A204.1 (cell line): ENCODE measurements around the gene ASIC4.

ENCODE experiments used
- FAIRE-seq: peaks from 2 replicates; lab custom pipeline; 2012; peaks lifted over from hg19 to GRCh38; lab: Jason Lieb, UNC

Gene ASIC4

DNA sequence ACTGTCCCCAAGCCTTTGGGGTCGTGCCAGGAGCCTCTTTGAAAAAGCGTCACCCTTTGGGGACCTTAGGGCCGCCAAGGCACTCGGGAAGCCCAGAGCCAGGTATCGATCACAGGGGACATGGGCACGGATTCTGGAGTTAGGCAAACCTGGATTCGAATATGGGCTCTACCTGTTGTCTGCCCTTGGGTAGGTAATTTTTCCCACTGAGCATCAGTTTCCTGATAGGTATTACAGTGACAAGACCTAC lies 38.8 kb downstream of the ASIC4 start:
- FAIRE-seq: no peak

DNA sequence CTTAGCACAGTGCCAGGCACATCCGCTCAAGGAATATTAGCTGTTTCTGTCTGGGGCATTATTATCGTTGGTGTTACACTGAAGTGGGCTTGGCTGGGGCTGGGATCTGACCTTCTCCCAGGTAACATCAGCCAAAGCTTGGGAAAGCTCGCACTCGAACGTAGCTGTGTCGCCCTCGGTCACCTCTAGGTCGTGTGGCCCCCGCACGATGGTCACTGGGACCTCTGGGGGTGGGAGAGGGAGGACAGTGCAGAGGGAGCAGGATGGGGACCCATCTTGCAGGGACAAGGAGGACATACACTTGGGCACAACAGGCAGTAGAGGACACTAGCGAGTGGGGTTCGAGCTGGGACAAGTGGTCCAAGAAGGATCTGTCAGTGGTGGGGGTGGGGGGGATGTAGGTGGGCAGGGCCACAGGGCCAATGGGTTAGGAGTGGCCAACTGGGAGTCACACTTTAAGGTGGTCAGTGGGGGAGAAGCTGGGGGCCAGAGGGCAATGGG lies 39.2 kb downstream of the ASIC4 start:
- FAIRE-seq: no peak

DNA sequence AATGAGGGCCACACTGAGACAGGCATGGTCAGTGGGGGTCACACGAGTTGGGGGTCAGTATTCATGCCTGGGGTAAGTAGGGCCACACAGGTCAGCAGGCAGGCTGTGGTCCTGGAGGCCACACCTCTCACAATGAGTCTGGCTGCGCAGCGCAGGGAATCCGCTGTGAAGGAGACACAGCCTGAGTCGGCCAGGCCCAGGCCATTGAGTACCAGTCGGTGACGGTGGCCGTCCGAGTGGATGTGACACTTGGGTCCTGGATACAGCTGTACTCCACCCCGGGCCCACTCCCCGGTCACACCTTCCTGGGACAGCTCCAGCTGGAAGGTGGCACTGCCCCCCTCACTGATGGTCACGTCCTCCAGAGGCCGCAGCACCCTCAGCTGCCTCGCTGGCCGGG lies 40.1 kb downstream of the ASIC4 start:
- no peak for FAIRE-seq

DNA sequence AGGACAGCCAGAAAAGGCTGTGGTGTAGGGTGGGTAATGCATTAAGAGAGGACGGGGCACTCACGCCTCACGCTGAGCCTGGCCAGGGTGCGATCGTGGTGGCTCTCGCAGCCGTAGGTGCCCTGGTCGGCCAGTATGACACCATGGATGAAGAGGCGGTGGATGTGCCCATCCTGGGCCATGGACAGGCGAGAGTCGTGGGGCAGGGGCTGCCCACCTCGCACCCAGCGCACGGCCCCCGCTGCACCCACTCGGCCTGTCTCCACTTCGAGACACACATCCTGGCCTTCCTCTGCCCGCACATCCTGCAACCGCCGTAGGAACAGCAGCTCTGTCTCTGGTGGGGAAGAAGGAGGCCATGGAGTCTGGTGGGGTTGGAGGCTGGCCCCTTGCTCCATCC lies 41.7 kb downstream of the ASIC4 start:
- no peak for FAIRE-seq

DNA sequence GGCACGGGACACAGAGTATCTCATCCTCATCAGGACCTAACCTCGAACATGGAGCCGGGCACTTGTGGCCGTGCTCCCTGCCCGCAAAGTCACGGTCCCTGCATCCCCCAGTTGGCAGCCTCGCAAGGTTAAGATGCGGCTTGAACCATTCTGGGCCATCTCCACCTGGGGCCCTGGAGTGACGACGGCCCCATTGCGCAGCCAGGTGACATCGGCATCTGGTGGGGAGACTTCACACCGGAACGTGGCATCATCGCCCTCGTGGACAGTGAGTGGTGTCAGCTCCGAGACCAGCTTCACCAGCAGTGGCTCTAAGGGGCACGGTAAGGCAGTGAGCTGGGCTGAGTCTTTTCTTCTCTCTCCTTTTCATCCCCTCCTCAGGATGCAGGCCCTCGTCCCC lies 42.1 kb downstream of the ASIC4 start:
- no peak for FAIRE-seq

DNA sequence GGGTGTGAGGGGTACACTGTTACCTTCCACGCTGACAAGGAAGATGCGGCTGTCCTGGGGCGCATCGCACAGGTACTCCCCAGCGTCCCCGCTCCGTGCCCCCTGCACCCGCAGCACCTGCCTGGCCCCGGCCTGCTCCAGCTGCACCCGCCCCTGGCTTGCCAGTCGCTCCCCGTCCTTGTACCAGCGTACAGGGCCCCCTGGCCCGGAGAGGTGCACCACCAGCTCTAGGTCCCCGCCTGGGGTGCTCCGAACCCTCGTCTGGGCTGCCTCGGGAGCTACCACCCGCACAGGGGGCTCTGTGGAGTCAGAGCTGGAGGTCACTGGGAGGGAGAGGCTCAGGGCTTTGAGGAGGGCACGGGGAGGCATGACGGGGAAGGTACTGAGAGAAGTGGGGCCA lies 43.0 kb downstream of the ASIC4 start:
- no peak for FAIRE-seq

DNA sequence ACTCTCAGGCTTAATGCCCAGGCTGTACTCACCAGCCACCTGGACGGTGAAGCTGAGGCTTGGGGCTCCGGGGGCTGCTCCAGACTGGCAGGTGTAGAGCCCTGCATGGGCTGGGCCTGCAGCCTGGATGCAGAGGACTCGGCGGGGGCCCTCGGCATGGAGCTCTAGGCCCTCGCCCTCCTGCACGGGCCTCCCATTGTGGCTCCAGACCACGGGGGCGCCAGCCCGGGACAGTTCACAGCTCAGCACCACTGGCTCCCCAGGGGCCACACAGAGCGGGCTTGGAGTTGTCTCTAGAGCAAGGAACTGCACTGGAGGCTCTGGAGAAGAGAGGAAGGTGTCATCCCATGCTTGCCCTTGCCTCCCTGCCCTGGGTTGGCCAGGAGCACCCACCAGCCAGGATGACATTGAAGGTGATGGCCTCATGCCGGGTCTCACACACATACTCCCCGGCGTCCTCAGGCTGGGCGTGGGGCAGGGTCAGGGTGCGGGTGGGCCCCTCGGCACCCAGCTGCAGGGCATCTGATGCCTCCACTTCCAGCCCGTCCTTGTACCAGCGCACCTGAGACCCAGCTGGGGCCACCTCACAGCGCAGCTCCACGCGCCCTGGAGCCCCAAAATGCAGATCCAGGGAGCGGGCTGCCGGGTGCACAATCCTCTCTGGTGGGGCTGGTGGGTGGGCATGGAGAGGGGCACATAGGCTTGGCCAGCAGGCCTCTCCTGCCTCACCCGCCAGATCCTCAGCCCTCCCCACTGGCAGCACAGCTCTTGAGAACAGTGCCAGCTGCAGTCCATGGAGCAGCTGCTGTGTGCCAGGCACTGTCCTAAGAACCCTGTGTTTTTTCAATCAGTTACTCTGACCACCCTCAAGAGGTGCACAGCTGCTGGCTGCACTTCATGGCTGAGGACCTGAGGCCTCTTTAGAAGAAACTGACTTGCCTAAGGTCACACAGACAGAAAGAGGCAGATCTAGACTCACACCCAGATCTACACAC lies 43.8 kb downstream of the ASIC4 start:
- no peak for FAIRE-seq

DNA sequence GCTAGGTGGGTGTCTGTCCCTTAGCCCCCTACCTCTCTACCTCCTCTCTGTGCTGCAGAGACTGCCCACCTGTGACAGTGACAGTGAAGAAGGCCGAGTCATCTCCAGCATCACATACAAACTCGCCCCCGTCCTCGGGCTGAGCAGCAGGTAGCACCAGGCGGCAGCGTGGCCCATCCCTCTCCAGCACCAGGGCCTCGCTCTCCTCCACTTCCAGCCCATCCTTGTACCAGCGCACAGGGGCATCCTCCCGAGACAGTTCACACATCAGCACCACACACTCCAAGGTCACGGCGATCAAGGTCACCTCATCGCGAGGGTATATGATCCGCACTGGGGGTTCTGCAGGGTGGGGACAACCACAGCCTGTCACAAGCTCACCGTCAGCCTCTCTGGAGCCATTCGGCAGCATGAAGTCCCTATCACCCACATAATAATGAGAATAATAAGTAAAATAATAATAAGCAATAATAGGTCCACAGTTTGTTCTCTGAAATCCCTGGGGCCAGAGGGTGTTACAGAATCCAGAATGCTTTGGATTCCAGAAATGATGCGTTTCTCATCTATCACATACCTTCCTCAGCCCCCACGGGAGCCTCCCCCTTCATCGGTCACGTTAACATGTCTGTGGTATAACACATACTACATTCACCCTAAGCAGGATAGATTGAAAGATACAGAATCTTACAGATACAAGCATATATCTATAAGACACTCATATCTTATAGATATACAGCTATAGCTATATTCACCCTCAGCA lies 45.1 kb downstream of the ASIC4 start:
- no peak for FAIRE-seq

DNA sequence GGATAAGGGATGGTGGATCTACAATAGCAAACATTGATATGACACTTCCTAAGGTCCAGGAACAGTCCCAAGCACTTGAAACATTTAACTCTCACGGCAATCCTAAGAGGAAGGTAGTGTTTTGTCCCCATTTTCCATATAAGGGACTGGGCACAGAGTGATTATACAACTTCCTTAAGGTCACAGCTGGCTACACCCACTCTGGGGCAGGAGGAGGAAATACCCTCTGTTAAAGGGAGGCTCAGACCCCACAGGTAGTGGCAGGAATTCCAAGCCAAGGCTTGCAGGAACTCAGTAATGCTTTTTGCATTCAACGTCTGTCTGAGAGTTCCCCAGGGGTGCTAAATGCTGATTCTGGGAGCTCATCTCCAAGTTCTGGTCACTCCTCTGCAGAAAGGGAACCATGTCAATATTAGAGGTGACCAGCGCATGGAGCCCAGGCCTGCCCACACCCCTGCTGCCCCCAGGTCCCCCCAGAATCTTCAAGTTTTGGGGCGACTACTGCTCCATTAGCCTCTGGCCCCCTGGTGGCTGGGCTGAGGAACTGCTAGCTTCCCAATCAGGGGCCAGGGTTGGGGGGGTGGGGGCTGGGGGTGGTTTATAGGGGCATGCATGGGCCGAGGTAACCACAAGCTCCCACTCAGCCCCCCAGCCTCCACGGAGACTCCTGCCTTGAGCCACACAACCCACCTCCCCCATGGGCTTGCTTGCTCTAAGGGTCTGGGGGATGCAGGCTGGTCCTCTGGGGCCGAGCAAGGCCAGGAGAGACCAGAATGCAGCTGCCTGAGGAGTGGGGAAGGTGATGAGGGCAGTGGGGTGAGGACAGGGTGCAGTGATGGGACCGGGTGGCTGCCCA lies 46.0 kb downstream of the ASIC4 start:
- no peak for FAIRE-seq

DNA sequence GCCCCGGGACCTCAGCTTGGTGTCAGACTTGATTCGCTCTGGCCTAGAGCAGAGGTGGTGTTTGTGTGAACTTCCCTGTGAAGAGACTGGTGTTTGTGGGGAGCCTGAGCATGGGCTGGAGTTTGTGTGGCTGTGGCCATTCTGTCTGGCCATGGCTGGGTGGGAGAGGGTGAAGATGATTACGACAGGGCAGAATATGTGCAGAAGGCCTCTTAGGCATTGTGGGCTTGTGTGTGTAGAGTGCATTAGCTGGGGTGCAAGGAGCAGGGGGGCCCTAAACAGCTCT lies 46.6 kb downstream of the ASIC4 start:
- FAIRE-seq: no peak

DNA sequence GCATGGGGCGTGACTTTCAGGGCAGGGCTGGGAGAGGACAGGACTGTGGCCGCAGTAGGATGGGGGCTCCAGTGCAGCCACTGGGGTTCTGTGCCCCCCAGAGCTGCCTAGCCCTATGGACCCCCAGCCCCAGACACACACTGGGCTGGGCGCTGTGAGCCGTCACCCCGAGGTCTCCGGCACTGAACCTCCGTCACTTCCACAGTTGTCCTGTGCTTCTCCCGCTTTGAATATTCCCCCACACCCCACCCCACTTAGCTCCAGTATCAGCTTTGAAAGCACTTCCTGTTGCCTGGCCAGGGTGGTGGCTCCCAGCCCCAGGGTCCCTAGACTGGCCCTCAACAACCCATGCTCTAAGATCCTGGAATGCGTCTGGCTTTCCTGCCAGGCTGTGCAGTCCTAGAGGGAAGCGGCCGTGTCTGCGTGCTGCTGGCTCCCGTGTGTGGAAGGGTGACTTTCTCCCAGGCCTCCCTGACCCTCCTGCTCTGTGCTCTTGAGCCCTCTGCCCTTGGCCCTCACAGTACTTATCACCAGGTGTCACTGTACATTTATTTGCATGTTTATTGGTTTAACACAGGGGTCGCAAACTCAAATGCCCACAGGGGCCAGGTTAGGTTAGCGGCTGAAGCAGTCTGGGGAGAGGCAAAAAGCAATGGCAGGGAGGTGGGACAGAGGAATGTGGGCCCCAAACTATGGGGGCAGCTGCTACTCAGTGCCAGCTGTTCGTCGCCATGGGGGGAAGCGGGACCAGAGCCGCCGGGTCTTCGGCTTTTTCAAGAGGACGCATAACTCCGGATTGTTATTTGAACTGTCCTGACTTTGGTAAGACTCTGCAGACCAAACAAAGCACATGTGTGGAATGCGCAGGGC lies 47.1 kb downstream of the ASIC4 start:
- no peak for FAIRE-seq

DNA sequence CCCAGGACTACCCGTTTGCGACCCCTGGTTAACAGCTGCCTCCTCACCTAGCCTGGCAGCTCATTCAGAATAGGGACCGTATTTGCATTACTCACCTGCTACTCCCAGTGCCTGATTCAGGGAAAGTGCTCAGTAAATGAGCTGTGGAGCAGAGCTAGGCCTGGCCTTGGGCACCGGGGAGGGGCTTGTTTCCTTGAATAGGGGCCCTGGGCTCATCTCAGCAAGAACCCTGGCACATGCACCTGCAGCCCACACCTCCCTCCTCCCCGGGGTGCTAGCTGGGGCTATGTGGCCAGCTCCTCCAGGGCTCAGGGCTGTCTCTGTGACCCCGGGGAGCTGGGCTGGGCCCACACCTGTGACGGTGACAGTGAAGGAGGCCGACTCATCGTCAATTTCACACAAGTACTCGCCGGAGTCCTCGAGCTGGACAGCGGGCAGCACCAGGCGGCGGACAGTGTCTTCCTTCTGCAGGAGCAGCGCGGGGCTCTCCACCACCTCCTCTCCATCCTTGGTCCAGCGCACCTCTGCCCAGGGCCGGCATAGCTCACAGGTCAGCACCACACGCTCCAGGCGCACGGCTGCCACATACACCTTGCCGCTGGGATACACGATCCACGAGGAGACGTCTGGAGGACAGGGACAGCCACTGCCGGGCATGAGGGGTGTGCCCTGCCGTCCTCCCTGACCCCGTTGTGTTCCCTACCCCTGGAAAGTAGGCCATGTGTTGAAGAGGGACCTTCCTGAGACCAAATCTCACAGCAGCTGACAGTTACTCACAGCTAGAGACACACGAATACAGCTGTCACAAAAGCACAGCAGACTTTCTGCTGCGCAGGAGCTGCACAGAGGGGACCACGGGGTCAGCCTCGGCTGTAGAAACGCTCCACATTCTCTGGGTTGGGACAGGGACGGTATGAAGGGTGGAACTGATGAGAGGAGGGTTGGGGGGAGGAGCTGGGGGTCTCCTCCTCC lies 48.1 kb downstream of the ASIC4 start:
- no peak for FAIRE-seq

DNA sequence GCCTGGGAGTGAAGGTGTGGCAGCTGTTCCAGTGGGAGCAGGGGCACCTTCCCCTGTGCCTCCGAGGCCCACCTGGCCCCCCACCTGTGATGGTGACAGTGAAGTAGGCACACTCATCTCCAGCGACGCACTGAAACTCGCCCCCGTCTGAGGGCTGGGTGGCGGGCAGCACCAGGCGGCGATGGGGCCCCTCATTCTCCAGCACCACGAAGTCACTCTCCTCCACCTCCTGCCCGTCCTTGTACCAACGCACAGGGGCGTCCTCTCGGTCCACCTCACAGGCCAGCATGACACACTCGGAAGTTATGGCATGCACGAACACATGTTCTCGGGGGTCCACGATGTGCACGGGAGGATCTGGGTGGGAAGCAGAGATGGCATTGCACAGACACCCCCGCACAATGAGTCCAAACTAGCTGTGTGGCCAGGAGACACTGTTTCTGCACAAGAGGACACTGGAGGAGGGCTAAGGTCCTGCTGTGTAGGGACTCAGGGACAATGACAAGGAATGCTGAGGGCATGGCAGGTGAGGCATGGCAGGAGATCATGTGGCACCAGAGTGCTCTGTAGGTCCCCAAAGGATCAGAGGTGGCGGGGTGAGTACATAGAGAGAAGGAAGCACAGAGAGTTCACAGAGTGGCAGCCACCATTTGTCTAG lies 49.1 kb downstream of the ASIC4 start:
- FAIRE-seq: no peak

DNA sequence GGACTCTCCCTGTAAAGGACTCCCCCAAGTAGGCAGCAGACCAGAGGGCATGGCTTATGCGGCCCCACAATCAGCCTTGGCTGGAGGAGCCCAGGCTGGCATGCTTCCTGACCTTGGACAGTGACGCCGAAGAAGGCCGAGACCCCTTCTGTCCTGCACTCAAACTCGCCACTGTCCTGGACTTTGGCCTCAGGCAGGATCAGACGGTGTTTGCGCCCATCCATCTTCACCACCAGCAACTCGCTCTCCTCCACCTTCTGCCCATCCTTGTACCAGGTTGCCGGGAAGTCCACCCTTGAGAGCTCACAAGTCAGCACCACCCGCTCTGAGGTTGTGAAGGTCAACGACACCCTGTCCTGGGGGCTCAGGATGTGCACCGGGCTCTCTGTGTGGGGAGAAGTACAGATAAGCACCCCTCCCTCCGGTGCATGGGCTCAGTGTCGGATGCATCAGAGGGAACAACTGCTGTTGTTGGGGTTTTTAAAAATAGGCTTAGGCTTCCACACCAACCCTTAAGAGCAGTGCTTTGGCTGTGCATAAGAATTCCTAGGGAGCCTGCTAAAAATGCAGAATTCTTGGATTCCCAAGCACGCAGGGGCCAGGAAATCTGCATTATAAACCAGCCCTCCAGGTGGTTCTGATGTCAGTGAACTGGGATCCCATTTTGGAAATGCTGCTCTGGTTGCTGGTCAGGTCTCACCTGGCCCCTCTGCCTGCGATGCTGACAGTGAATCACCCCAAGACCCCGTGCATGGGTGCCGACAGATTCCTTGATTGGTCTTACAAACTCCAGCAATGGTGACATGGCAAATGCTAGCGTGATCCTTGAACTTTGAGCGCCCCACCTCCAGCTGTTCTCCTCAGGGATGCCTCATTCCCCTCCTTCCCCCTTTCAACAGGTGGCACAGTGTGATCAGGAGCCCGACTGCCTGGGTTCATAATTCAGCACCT lies 51.1 kb downstream of the ASIC4 start:
- FAIRE-seq: no peak

DNA sequence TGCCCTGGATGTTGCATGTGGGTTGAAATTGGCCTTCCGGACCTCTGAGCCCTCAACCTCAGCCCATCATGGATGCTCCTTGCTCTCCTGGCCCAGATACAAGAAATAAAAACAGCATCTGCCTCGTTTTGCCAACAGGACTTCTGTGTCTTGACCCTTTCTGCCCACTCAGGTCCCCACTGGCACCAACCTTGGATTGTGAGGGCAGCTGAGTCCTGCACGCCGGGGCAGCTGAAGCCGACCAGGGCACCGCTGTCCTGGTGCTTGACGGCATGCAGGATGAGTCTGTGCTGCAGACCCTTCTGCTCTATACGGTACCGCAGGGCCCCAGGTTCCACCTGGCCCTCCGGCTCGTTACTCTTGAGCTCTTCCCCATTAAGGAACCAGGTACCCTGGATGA lies 52.4 kb downstream of the ASIC4 start:
- no peak for FAIRE-seq

DNA sequence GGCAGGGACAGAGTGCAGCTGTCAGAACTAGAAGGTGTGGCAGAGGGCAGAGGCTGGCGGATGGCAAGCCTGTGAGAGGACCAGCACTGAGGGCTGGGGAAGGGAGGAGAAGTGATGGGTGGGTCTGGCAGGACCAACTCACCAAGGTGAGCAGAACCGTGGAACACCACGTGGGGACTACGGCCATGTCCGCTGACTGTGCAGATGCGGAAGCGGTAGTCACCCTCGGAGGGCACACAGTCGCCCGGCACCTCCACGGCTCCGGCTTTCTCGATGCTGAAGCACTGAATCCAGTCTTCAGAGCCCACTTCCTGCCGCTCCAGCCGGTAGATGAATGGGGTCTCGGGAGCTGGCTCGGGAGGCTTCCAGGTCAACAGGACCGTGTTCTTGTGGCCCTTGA lies 52.8 kb downstream of the ASIC4 start:
- FAIRE-seq: no peak

DNA sequence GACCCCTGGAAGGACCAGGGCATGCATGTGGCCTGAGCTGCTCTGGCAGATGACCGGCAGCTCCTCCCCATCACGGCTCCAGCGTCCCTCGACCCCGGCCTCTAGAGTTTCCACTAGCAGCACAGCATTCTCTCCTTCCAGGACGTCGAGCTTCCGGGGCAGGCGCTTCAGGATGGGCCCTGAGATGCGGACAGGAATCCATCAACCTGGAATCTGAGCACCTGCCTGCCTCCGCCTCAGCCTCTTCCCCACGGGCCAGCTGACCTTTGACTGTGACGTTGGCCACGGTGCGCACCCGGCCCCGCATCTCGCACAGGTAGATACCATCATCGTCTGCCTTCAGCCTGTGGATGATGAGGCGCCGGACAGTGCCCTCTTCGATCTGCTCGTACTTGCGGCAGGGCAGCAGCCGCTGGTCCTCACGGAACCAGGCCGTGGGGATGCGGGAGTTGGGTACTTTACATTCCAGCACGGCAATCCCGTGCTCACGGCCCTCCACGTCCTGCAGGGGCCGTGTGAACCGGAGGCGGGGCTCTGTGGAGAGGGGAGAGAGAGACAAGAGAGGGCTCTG lies 53.6 kb downstream of the ASIC4 start:
- no peak for FAIRE-seq

DNA sequence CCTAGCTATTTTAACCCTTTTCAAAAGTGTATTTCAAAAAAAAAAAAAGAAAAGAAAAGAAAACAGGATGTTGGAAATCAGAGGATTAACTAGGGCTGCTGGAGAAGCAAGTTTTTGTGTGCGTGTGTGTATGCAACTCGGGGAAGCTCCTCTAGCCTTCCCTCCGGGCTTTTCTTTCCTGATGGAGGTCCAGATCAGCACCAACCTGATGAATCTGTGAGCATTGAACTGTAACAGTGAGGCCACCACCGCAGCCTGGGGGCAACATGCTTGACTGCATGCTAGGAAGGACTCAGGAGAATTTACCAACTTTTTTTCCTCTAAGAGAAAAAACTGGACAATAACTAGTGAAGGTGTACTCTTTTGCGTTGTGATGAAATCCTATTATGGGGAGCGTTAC lies 54.8 kb downstream of the ASIC4 start:
- no peak for FAIRE-seq

DNA sequence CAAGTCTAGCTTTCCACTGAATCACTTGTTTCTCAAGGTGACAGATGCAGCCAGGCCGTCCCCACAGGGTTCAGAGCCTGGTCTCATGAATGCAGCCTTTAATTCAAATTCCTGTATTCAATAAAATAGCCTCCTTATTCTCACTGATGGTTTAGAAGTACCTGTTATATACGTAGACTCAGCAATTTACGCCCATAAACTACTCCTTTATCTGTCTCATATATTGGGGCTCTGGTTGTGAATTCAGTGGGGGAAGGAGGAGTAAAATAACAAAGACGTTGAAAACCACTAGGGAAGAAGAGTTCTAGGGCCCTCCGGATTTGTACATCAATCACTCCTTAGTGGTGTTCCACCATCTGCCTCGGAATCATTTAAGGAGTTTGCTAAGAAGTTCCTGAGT lies 55.4 kb downstream of the ASIC4 start:
- FAIRE-seq: no peak
